Osteoblast (primary cell): Measurements from ENCODE around the gene NEXN. TPM values are rescaled to one million over a fixed set of nuclear protein-coding genes. Genes with fewer than 3 reads are reported as not detected.

Experiments used
- DNase-seq: peaks from one replicate; pipeline ENCODE4 v3.0.0; 2011; ENCODE audit warnings: low spot score, mixed read lengths; ENCODE audit not compliant: insufficient read length; ENCODE audit errors: missing footprints
- H2AFZ ChIP-seq: 2 replicates; pipeline ENCODE4 v1.6.0; 2011; ENCODE audit warnings: mild to moderate bottlenecking, low read length
- H3K27ac ChIP-seq: 2 replicates; pipeline ENCODE4 v1.5.1; 2011; ENCODE audit warnings: mild to moderate bottlenecking, low read depth, low read length, moderate library complexity
- H3K27me3 ChIP-seq: 2 replicates; pipeline ENCODE4 v1.6.0; 2012; ENCODE audit warnings: mild to moderate bottlenecking, control low read depth, inconsistent platforms, low read length, moderate library complexity; ENCODE audit not compliant: insufficient read depth
- H3K36me3 ChIP-seq: 2 replicates; pipeline ENCODE4 v1.5.1; 2011; ENCODE audit warnings: mild to moderate bottlenecking, low read length, control low read depth, moderate library complexity; ENCODE audit not compliant: insufficient read depth
- H3K4me1 ChIP-seq: 2 replicates; pipeline ENCODE4 v1.5.1; 2011; ENCODE audit warnings: mild to moderate bottlenecking, low read length, control low read depth, moderate library complexity; ENCODE audit not compliant: insufficient read depth
- H3K4me2 ChIP-seq: 2 replicates; pipeline ENCODE4 v1.6.0; 2011; ENCODE audit warnings: mild to moderate bottlenecking, low read length; ENCODE audit not compliant: insufficient read depth
- H3K4me3 ChIP-seq: fragments of 200-600 bp; sonication (generic); 3 replicates; pipeline ENCODE4 v1.5.1; 2012; ENCODE audit warnings: mild to moderate bottlenecking, low read length, inconsistent platforms; ENCODE audit not compliant: insufficient read depth
- H3K79me2 ChIP-seq: 2 replicates; pipeline ENCODE4 v1.6.0; 2012; ENCODE audit warnings: mild to moderate bottlenecking, low read length, control low read depth, inconsistent platforms; ENCODE audit not compliant: insufficient read depth
- H3K9me3 ChIP-seq: 2 replicates; pipeline ENCODE4 v1.5.1; 2011; ENCODE audit warnings: low read depth, low read length, control low read depth
- H4K20me1 ChIP-seq: 2 replicates; pipeline ENCODE4 v1.6.0; 2012; ENCODE audit warnings: mild to moderate bottlenecking, low read length, control low read depth; ENCODE audit not compliant: insufficient read depth
- CTCF ChIP-seq: IDR thresholded peaks from 2 replicates; pipeline ENCODE4 v1.5.1; 2011; ENCODE audit warnings: mild to moderate bottlenecking, low read depth, low read length, moderate library complexity; ENCODE audit errors: extremely low read depth
- total RNA-seq: library from RNA; depleted of rRNA; stranded (reverse); fragments of >200 nt; gene quantifications from 2 replicates; pipeline ENCODE4 v1.2.3, GENCODE V29; 2012

NEXN gene
- total RNA-seq, 1 donor: 6.9 TPM

- H3K36me3 ChIP-seq: peaks cover 67% of the 10 kb centered on the region
- H3K4me2 ChIP-seq: no peak overlapping the region
- no peak overlapping the region for H2AFZ ChIP-seq
- H3K4me1 ChIP-seq: peaks cover 6% of the 10 kb centered on the region
- H3K27ac ChIP-seq: no peak overlapping the region
- no peaks in the 10 kb centered on the region for H3K27me3 ChIP-seq
- no peaks in the 10 kb centered on the region for H4K20me1 ChIP-seq
- no peak overlapping the region for H3K4me3 ChIP-seq
- H3K9me3 ChIP-seq: no peaks in the 10 kb centered on the region
- TF ChIP-seq CTCF: no peak
- H3K79me2 ChIP-seq: peaks cover 5% of the 10 kb centered on the region
- DNase-seq: no peak
These were observed 38.3 kb downstream of the NEXN start for GRCh38 chr1:77926561-77927357.

DNA sequence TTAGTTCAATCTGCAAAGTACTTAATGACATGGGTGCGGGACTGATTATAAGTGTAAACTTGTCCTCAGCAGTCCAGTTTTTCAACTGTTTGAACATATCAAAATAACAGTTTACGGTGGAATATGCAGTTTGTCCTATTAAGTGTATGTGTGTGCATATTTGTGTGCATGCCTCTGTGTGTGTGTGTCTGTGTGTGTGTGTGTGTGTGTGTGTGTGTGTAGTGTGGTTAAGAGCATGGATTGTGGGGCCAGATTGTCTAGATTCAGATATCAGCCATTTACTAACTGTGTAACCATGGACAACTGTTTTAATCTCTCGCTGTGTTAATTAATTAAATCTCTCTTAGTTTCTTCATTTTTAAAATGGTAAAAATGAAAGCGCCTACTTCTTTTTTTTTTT is 39.0 kb downstream of the NEXN start:
- Histone ChIP-seq H3K4me3 (no peak overlapping the region), H3K27ac (no peak overlapping the region), H3K79me2 (peaks cover 5% of the 10 kb centered on the region), H3K27me3 (no peaks in the 10 kb centered on the region), H3K4me1 (peaks cover 6% of the 10 kb centered on the region), H3K4me2 (no peak overlapping the region), H4K20me1 (no peaks in the 10 kb centered on the region), H3K9me3 (no peaks in the 10 kb centered on the region), H2AFZ (no peak overlapping the region), H3K36me3 (peaks cover 70% of the 10 kb centered on the region)
- no peak for TF ChIP-seq CTCF
- no peak for DNase-seq

GRCh38 chr1:77929806-77930205 is 41.4 kb downstream of the NEXN start:
- Histone ChIP-seq H3K9me3 (no peaks in the 10 kb centered on the region), H3K79me2 (peaks cover 7% of the 10 kb centered on the region), H2AFZ (no peak overlapping the region), H3K4me3 (no peak overlapping the region), H3K4me2 (no peak overlapping the region), H4K20me1 (no peaks in the 10 kb centered on the region), H3K4me1 (peaks cover 5% of the 10 kb centered on the region), H3K27ac (no peak overlapping the region), H3K27me3 (no peaks in the 10 kb centered on the region), H3K36me3 (peaks cover 80% of the 10 kb centered on the region)
- DNase-seq: no peak
- no peak for TF ChIP-seq CTCF

- TF ChIP-seq CTCF: no peak
- DNase-seq: no peak
- Histone ChIP-seq H3K4me3 (no peak overlapping the region), H2AFZ (no peak overlapping the region), H3K27ac (no peak overlapping the region), H3K79me2 (peaks cover 3% of the 10 kb centered on the region), H3K4me1 (peaks cover 10% of the 10 kb centered on the region), H3K9me3 (no peaks in the 10 kb centered on the region), H3K36me3 (peaks cover 61% of the 10 kb centered on the region), H3K4me2 (no peak overlapping the region), H4K20me1 (peaks cover 3% of the 10 kb centered on the region), H3K27me3 (no peaks in the 10 kb centered on the region)
These were observed 50.2 kb downstream of the NEXN start for GRCh38 chr1:77938651-77939050.
